Endothelial cell of umbilical vein (primary cell): ENCODE data around the gene BTN1A1. TPM values are rescaled to one million over a fixed set of nuclear protein-coding genes. Genes with fewer than 3 reads are reported as not detected.
A peak's percentile ranks its signal among the peaks of the same experiment; 100 is the strongest.

ENCODE experiments used
- BruUV-seq: library from RNA; stranded (reverse); fragments of 400-500 nt; replicated peaks from 2 replicates; lab custom pipeline; 2021; lab: Mats Ljungman, UMichigan
- CTCF ChIA-PET: fragments of 300-600, 350-600 bp; sonication (Branson Sonifier 250); formaldehyde crosslinking; loops from one replicate; lab custom pipeline; 2021; ENCODE audit warnings: antibody characterized with exemption, inconsistent platforms; lab: Charles Lee
- POLR2A ChIA-PET: fragments of 300-600, 350-600 bp; sonication (Branson Sonifier 250); formaldehyde crosslinking; loops from one replicate; lab custom pipeline; 2021; ENCODE audit warnings: antibody characterized with exemption, inconsistent platforms; lab: Charles Lee
- DNase-seq: peaks from one replicate; pipeline ENCODE4 v3.0.0-alpha.2; 2011; ENCODE audit warnings: low read depth, low spot score
- FAIRE-seq: peaks from 2 replicates; lab custom pipeline; 2011; peaks lifted over from hg19 to GRCh38; lab: Jason Lieb, UNC
- H2AFZ ChIP-seq: 2 replicates; pipeline ENCODE4 v1.6.0; 2012; ENCODE audit warnings: low read depth, low read length, control low read depth, inconsistent platforms
- H3K27ac ChIP-seq: 2 replicates; pipeline ENCODE4 v1.5.1; 2011; ENCODE audit warnings: low read depth, mild to moderate bottlenecking, control low read depth, low read length, moderate library complexity; ENCODE audit not compliant: insufficient read depth
- H3K27me3 ChIP-seq, 2 experiments: 2 replicates each; pipeline versions ENCODE4 v1.6.0 to v1.6.1; 2011; ENCODE audit warnings: low read length in 2 of 2, mixed read lengths in 1 of 2; ENCODE audit not compliant: control insufficient read depth in 2 of 2, insufficient read depth in 2 of 2
- H3K36me3 ChIP-seq, 2 experiments: 2 replicates in 1 of 2; 3 replicates in 1 of 2; pipeline ENCODE4 v1.5.1; 2011; ENCODE audit warnings: low read length in 2 of 2, mild to moderate bottlenecking in 1 of 2, moderate library complexity in 1 of 2; ENCODE audit not compliant: control insufficient read depth in 2 of 2, insufficient read depth in 2 of 2; ENCODE audit errors: extremely low read depth in 1 of 2
- H3K4me1 ChIP-seq: 3 replicates; pipeline ENCODE4 v1.5.1; 2011; ENCODE audit warnings: mild to moderate bottlenecking, low read length; ENCODE audit not compliant: control insufficient read depth, insufficient read depth; ENCODE audit errors: extremely low read depth
- H3K4me2 ChIP-seq: 2 replicates; pipeline ENCODE4 v1.6.1; 2011; ENCODE audit warnings: low read length, control low read depth, mixed read lengths; ENCODE audit not compliant: insufficient read depth
- H3K4me3 ChIP-seq, 3 experiments: fragments of 200-600 bp in 1 of 3; sonication (generic), shearing (Covaris generic) in 1 of 3; replicated peaks in 1 of 3; 2 replicates each; pipeline ENCODE4 v1.5.1; 2011 to 2016; ENCODE audit warnings: control low read depth in 3 of 3, low read length in 3 of 3, mild to moderate bottlenecking in 2 of 3, inconsistent platforms in 1 of 3, low read depth in 1 of 3, moderate library complexity in 1 of 3; ENCODE audit not compliant: insufficient read depth in 1 of 3
- H3K79me2 ChIP-seq: 2 replicates; pipeline ENCODE4 v1.6.0; 2012; ENCODE audit warnings: low read length, inconsistent platforms; ENCODE audit not compliant: control insufficient read depth, insufficient read depth
- H3K9ac ChIP-seq: replicated peaks from 2 replicates; pipeline ENCODE3; 2011; ENCODE audit warnings: low read length, control low read depth; ENCODE audit not compliant: insufficient read depth; ENCODE audit errors: extremely low read depth
- H3K9me1 ChIP-seq: replicated peaks from 3 replicates; pipeline ENCODE4 v1.6.0; 2011; ENCODE audit warnings: mild to moderate bottlenecking, low read length; ENCODE audit not compliant: control insufficient read depth, insufficient read depth; ENCODE audit errors: extremely low read depth
- H3K9me3 ChIP-seq: replicated peaks from 2 replicates; pipeline ENCODE4 v1.5.1; 2012; ENCODE audit warnings: low read length, inconsistent platforms; ENCODE audit not compliant: control insufficient read depth, insufficient read depth
- H4K20me1 ChIP-seq: replicated peaks from 2 replicates; pipeline ENCODE3; 2011; ENCODE audit warnings: mild to moderate bottlenecking, low read length; ENCODE audit not compliant: control insufficient read depth, insufficient read depth; ENCODE audit errors: extremely low read depth
- CTCF ChIP-seq, 2 donors: IDR thresholded peaks; 1 replicate in 1 of 2; 2 replicates in 1 of 2; pipeline ENCODE4 v1.5.1; 2011; ENCODE audit warnings: low read length in 2 of 2, mild to moderate bottlenecking in 2 of 2, moderate library complexity in 2 of 2, control low read depth in 1 of 2, inconsistent platforms in 1 of 2, low read depth in 1 of 2; ENCODE audit not compliant: insufficient read depth in 1 of 2; ENCODE audit errors: extremely low read depth in 1 of 2
- EZH2 ChIP-seq: IDR thresholded peaks from 2 replicates; pipeline ENCODE4 v1.6.1; 2012; ENCODE audit warnings: borderline replicate concordance, low read depth, mild to moderate bottlenecking, moderate library complexity, low read length, inconsistent platforms; ENCODE audit not compliant: severe bottlenecking
- FOS ChIP-seq: IDR thresholded peaks from 2 replicates; pipeline ENCODE4 v1.6.1; 2011; ENCODE audit warnings: mild to moderate bottlenecking, low read length, moderate library complexity, borderline replicate concordance; ENCODE audit not compliant: insufficient read depth
- GATA2 ChIP-seq: IDR thresholded peaks from 2 replicates; pipeline ENCODE4 v1.7.0; 2011; ENCODE audit warnings: low read depth, mild to moderate bottlenecking, moderate library complexity, mixed read lengths, low read length; ENCODE audit not compliant: insufficient read length, insufficient read depth
- JUN ChIP-seq: IDR thresholded peaks from 2 replicates; pipeline ENCODE4 v1.6.1; 2011; ENCODE audit warnings: borderline replicate concordance, low read depth; ENCODE audit not compliant: insufficient read length, insufficient read depth
- MYC ChIP-seq: IDR thresholded peaks from one replicate; pipeline ENCODE4 v1.6.1; 2011; ENCODE audit warnings: mild to moderate bottlenecking, low read depth, low read length
- POLR2A ChIP-seq: IDR thresholded peaks from 2 replicates; pipeline ENCODE4 v1.6.1; 2012; ENCODE audit warnings: low read depth, mild to moderate bottlenecking, control low read depth, low read length
- POLR2AphosphoS5 ChIP-seq: IDR thresholded peaks from 2 replicates; pipeline ENCODE4 v1.6.1; 2012; ENCODE audit warnings: low read depth, mild to moderate bottlenecking, control low read depth, low read length, moderate library complexity; ENCODE audit not compliant: insufficient read depth
- dilution Hi-C: fragments of 300-500 bp; cut with MboI; formaldehyde crosslinking; loops from one replicate; pipeline ENCODE4 v1.15.0; 2019; ENCODE audit warnings: low sequenced_read_pairs; ENCODE audit not compliant: extremely low pct_ligation_motif_present
- intact Hi-C: fragments of 100-400 bp; cut with micrococcal nuclease; formaldehyde crosslinking; loops from one replicate; pipeline ENCODE4 v1.10.0; 2022
- polyA plus RNA-seq, 4 experiments: library from polyadenylated mRNA; depleted of rRNA in 3 of 4; stranded (reverse) in 3 of 4; unstranded in 1 of 4; fragments of >200 nt; gene quantifications; 2 replicates each; pipeline versions ENCODE4 v1.2.1 to v1.2.3, GENCODE V29; 2011 to 2012; ENCODE audit warnings: missing spikeins in 1 of 4
- total RNA-seq: library from RNA; stranded (reverse); gene quantifications from 2 replicates; pipeline ENCODE4 v1.2.3, GENCODE V29; 2021
- TF ChIP-seq, protein P1 (sequence below): IDR thresholded peaks from 2 replicates; pipeline ENCODE4 v1.6.1; 2011; ENCODE audit not compliant: insufficient read depth, insufficient read length

Gene BTN1A1
- total and polyA plus RNA-seq, 2 donors (not counting 3 experiments of a cell fraction or from before 2014, with no cell fraction given), result not detected

DNA sequence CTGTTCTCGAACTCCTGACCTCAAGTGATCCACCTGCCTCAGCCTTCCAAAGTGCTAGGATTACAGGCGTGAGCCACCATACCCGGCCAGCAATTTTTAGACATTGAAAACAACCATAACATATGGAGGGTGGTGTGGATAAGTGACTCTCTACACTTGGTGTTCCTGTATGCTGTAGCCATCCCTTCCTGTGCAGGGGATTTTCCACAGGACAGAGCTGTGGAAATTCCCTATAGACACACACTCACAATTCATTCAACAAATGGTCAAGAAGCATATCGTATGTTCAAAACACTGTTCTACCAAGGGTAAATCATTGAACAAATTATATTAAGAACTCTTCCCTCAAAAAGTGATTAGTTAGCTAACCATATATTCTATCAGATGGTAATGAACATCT, 36.1 kb upstream of the BTN1A1 start:
- Histone ChIP-seq H3K79me2 (peaks cover 27% of the 10 kb centered on the region), H3K4me2 (no peak overlapping the region), H3K27ac (no peak overlapping the region), H3K4me1 (peaks cover 8% of the 10 kb centered on the region), H3K9ac (no peak overlapping the region), H3K27me3 (no peaks in the 10 kb centered on the region), H2AFZ (no peak overlapping the region), H3K36me3 (peaks cover 38 to 43% of the 10 kb centered on the region in 2 experiments), H3K9me3 (no peaks in the 10 kb centered on the region), H3K4me3 (no peak overlapping the region), H4K20me1 (no peaks in the 10 kb centered on the region), H3K9me1 (no peaks in the 10 kb centered on the region)
- FAIRE-seq (no peak), DNase-seq (peak; percentile 11)
- dilution Hi-C loops (no loop called here), intact Hi-C loops (no loop called here)
- ChIA-PET CTCF (no interaction called here), POLR2A (no interaction called here)
- BruUV-seq, result no TSS peak
- TF ChIP-seq GATA2 (no peak), CTCF (IDR thresholded peaks at IDR 0.05; ENCODE audit: extremely low read depth in 1 of 2, insufficient read depth in 1 of 2, low read depth in 1 of 2, low read length in 2 of 2) (no peak)
- TF ChIP-seq, protein P1, sequence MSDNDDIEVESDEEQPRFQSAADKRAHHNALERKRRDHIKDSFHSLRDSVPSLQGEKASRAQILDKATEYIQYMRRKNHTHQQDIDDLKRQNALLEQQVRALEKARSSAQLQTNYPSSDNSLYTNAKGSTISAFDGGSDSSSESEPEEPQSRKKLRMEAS, result no peak

DNA sequence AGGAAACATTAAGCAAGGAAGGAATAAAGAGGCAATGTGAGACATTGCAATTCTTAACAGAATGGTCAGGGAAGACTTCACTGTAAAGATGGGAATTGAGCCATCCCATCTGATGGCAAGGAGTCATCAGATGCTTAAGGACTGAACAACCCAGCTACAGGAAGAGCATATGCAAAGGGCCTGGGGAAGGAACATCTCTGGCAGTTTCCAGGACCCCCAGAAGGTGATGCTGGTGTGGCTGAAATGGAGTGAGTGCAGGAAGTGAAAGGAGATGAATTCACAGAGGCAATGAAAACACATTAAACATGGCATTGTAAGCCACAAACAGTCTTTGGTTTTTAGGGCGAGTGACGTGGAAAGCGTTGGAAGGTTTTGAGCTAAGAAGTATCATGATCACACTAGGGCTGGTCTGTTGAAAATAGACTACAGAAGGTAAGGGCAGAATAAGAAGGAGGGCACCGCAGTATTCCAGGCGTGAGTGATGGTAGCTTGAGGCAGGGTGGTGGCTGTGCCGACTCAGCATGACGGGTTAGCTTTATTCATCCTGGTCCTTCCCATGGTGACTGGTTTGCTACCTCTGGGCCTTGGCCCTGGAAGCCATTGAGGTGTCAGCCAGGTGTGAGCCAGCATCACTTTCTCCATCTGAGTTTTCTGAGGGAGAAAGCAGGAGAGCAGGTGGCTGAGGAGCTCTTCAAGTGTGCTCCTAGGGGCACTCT, 35.5 kb upstream of the BTN1A1 start:
- H3K4me1 ChIP-seq, result peaks cover 5% of the 10 kb centered on the region
- CTCF ChIA-PET, result no interaction called here
- no peak overlapping the region for H3K4me3 ChIP-seq
- no peak overlapping the region for H2AFZ ChIP-seq
- BruUV-seq, result no TSS peak
- no peaks in the 10 kb centered on the region for H3K27me3 ChIP-seq
- H3K9me1 ChIP-seq, result no peaks in the 10 kb centered on the region
- H3K36me3 ChIP-seq, result peaks cover 40 to 45% of the 10 kb centered on the region in 2 experiments
- no peak overlapping the region for H3K9ac ChIP-seq
- no peaks in the 10 kb centered on the region for H4K20me1 ChIP-seq
- POLR2A ChIA-PET, result no interaction called here
- DNase-seq (no peak), FAIRE-seq (no peak)
- H3K79me2 ChIP-seq, result peaks cover 22% of the 10 kb centered on the region
- dilution Hi-C loops (no loop called here), intact Hi-C loops (no loop called here)
- H3K27ac ChIP-seq, result no peak overlapping the region
- TF ChIP-seq GATA2, result no peak
- TF ChIP-seq, protein P1, result no peak
- TF ChIP-seq FOS, result no peak
- no peak for TF ChIP-seq POLR2A
- no peak for TF ChIP-seq MYC
- no peak for TF ChIP-seq POLR2AphosphoS5
- TF ChIP-seq CTCF (IDR thresholded peaks at IDR 0.05; ENCODE audit: extremely low read depth in 1 of 2, insufficient read depth in 1 of 2, low read depth in 1 of 2, low read length in 2 of 2), result no peak
- no peak for TF ChIP-seq EZH2
- no peak for TF ChIP-seq JUN
- no peak overlapping the region for H3K4me2 ChIP-seq
- no peaks in the 10 kb centered on the region for H3K9me3 ChIP-seq
